ENCODE results near the gene TMEM164. TPM values are rescaled to one million over a fixed set of nuclear protein-coding genes. Genes with fewer than 3 reads are reported as not detected.

TMEM164 gene
- polyA plus RNA-seq, 1 donor (not counting 4 experiments of a cell fraction or from before 2014, with no cell fraction given), result 15.3 TPM

DNA sequence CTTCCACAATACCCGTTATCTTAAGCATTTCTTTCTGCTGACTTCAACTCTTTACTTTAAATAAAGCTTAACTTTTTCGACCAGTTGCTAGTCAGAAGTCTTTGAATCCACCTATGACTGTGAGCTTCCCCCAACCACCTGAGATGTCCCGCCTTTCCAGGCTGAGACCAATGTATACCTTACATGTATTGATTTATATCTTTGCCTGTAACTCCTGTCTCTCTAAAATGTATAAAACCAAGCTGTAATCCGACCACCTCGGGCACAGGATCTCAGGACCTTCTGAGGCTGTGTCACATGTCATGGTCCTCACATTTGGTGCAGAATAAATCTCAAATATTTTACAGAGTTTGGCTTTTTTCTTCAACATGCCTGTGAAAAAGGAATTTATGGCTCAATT, 2.9 kb upstream of the TMEM164 start:
- no peaks in the 10 kb centered on the region for H3K27me3 ChIP-seq (ENCODE audit: control insufficient read depth, extremely low read depth, insufficient read depth, low read length)
- dilution Hi-C loops (cut with MboI; ENCODE audit: extremely low pct_ligation_motif_present, low sequenced_read_pairs), result no loop called here
- FAIRE-seq, result no peak

GRCh38 chrX:110000847-110001713, 1.8 kb upstream of the TMEM164 start:
- TF ChIP-seq EZH2 (IDR thresholded peaks at IDR 0.05; ENCODE audit: low read length), result no peak
- no peak for TF ChIP-seq CTCF (optimal IDR thresholded peaks at IDR 0.05 in 1 of 3, IDR thresholded peaks at IDR 0.05 in 1 of 3, conservative IDR thresholded peaks at IDR 0.05 in 1 of 3; ENCODE audit: extremely low read depth in 1 of 3, insufficient read depth in 2 of 3, low read length in 3 of 3)
- Histone ChIP-seq H3K27ac (ENCODE audit: control insufficient read depth, insufficient read depth, low read length) (no peak overlapping the region), H4K20me1 (ENCODE audit: control insufficient read depth, extremely low read depth, insufficient read depth, low read length) (no peaks in the 10 kb centered on the region), H3K4me1 (ENCODE audit: control insufficient read depth, extremely low read depth, insufficient read depth, low read length) (peaks cover 11% of the 10 kb centered on the region), H2AFZ (ENCODE audit: control insufficient read depth, low read length) (no peak overlapping the region), H3K27me3 (ENCODE audit: control insufficient read depth, extremely low read depth, insufficient read depth, low read length) (no peaks in the 10 kb centered on the region), H3K9ac (ENCODE audit: control insufficient read depth, extremely low read depth, insufficient read depth, low read length) (no peak overlapping the region), H3K4me2 (ENCODE audit: control insufficient read depth, extremely low read depth, insufficient read depth, low read depth, low read length) (no peak overlapping the region), H3K9me1 (ENCODE audit: control insufficient read depth, extremely low read depth, insufficient read depth, low read length) (no peaks in the 10 kb centered on the region), H3K9me3 (ENCODE audit: control insufficient read depth, low read depth, low read length) (no peaks in the 10 kb centered on the region), H3K79me2 (ENCODE audit: control insufficient read depth, insufficient read depth, low read length) (no peaks in the 10 kb centered on the region), H3K4me3 (ENCODE audit: control insufficient read depth in 2 of 3, extremely low read depth in 1 of 3, insufficient read depth in 2 of 3, low read depth in 1 of 3, low read length in 3 of 3) (no peak overlapping the region), H3K36me3 (ENCODE audit: control insufficient read depth in 2 of 2, extremely low read depth in 1 of 2, insufficient read depth in 2 of 2, low read length in 2 of 2) (no peaks in the 10 kb centered on the region)
- dilution Hi-C loops (cut with MboI; ENCODE audit: extremely low pct_ligation_motif_present, low sequenced_read_pairs), result no loop called here
- FAIRE-seq (no peak), DNase-seq (ENCODE audit: low read depth, low spot score) (no peak)

More for the DNA sequence above, 2.9 kb upstream of the TMEM164 start:
- TF ChIP-seq CTCF (optimal IDR thresholded peaks at IDR 0.05 in 1 of 3, IDR thresholded peaks at IDR 0.05 in 1 of 3, conservative IDR thresholded peaks at IDR 0.05 in 1 of 3; ENCODE audit: extremely low read depth in 1 of 3, insufficient read depth in 2 of 3, low read length in 3 of 3) (no peak), EZH2 (IDR thresholded peaks at IDR 0.05; ENCODE audit: low read length) (no peak)
- DNase-seq (ENCODE audit: low read depth, low spot score), result no peak
- H3K79me2 ChIP-seq (ENCODE audit: control insufficient read depth, insufficient read depth, low read length), result no peaks in the 10 kb centered on the region
- H3K4me1 ChIP-seq (ENCODE audit: control insufficient read depth, extremely low read depth, insufficient read depth, low read length), result peaks cover 8% of the 10 kb centered on the region
- H3K9me1 ChIP-seq (ENCODE audit: control insufficient read depth, extremely low read depth, insufficient read depth, low read length), result no peaks in the 10 kb centered on the region
- no peak overlapping the region for H3K9ac ChIP-seq (ENCODE audit: control insufficient read depth, extremely low read depth, insufficient read depth, low read length)
- H3K9me3 ChIP-seq (ENCODE audit: control insufficient read depth, low read depth, low read length), result no peaks in the 10 kb centered on the region
- H3K36me3 ChIP-seq (ENCODE audit: control insufficient read depth in 2 of 2, extremely low read depth in 1 of 2, insufficient read depth in 2 of 2, low read length in 2 of 2), result no peaks in the 10 kb centered on the region
- H2AFZ ChIP-seq (ENCODE audit: control insufficient read depth, low read length), result no peak overlapping the region
- no peaks in the 10 kb centered on the region for H4K20me1 ChIP-seq (ENCODE audit: control insufficient read depth, extremely low read depth, insufficient read depth, low read length)
- no peak overlapping the region for H3K27ac ChIP-seq (ENCODE audit: control insufficient read depth, insufficient read depth, low read length)
- H3K4me3 ChIP-seq (ENCODE audit: control insufficient read depth in 2 of 3, extremely low read depth in 1 of 3, insufficient read depth in 2 of 3, low read depth in 1 of 3, low read length in 3 of 3), result no peak overlapping the region
- H3K4me2 ChIP-seq (ENCODE audit: control insufficient read depth, extremely low read depth, insufficient read depth, low read depth, low read length), result no peak overlapping the region
